Adrenal gland (tissue), 5 donors: ENCODE data around the gene PCNP.

Source experiments
- CTCF ChIP-seq, 6 experiments: fragments of 450-650 bp in 4 of 6; fragments of 200-600 bp in 2 of 6; sonication (generic) in 1 of 6; IDR thresholded peaks; 1 replicate in 5 of 6; 2 replicates in 1 of 6; pipeline versions ENCODE4 v1.5.1 to v1.8.0; 2016 to 2021; ENCODE audit warnings: antibody characterized with exemption in 6 of 6, mild to moderate bottlenecking in 2 of 6, moderate library complexity in 1 of 6
- POLR2A ChIP-seq, 2 donors: fragments of 450-650 bp; IDR thresholded peaks; one replicate each; pipeline ENCODE4 v1.6.1; 2017; ENCODE audit warnings: antibody characterized with exemption in 2 of 2, mild to moderate bottlenecking in 2 of 2, moderate library complexity in 1 of 2
- donor health status: DM: no; HTN: no; CAD: no.

GRCh38 chr3:101623656-101624055, 49.7 kb downstream of the PCNP start:
- no peak for TF ChIP-seq CTCF (IDR thresholded peaks at IDR 0.05)
- TF ChIP-seq POLR2A (IDR thresholded peaks at IDR 0.05), result no peak
